ENCODE results near the gene C11orf98.

DNA sequence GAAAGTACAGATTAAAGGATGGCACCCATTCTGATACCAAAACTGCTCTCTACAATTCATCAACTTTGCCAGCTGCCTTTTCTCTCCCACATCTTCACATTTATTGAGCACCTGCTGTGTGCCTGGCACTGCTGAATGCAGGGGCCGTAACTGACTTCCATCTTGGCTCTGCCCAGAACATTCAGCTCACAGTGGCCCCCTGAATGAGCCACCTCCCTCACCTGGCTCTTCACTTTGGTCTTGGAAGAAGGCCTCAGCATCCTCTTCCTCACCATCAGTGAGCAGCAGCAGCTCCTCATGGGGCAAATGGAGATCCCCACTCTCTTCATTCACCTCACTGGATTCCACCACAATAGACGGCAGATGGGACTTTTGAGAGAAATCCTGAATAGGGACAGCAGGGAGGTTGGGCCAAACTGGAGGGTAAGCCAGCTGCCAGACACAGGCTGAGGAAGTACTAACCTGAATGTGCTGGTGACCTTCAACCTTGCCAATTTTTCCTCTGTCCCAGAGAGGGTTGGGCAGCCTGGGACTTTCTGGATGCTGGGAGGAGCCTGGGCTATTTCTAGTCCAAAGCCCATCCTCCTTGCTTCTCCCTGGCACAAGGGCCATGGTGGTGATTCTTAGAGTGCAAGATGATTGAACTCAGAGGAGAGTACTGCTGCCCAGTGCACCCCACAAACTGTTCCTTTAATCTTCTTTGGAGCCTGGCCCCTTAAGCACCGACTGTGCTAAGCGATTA lies 4.6 kb upstream of the C11orf98 start:
- TF ChIP-seq CTCF (IDR thresholded peaks at IDR 0.05), result no peak
- TF ChIP-seq EZH2 (IDR thresholded peaks at IDR 0.05; ENCODE audit: borderline replicate concordance, insufficient read depth, low read depth, low read length, poor library complexity, severe bottlenecking), result no peak
